ENCODE measurements around the gene MAP2. TPM values are rescaled to one million over a fixed set of nuclear protein-coding genes. Genes with fewer than 3 reads are reported as not detected.

Gene MAP2
- total and polyA plus RNA-seq, 2 of the 8 experiments (the other 6 are each of a cell fraction or from before 2014, with no cell fraction given) = 5.9 to 9.4 TPM

DNA sequence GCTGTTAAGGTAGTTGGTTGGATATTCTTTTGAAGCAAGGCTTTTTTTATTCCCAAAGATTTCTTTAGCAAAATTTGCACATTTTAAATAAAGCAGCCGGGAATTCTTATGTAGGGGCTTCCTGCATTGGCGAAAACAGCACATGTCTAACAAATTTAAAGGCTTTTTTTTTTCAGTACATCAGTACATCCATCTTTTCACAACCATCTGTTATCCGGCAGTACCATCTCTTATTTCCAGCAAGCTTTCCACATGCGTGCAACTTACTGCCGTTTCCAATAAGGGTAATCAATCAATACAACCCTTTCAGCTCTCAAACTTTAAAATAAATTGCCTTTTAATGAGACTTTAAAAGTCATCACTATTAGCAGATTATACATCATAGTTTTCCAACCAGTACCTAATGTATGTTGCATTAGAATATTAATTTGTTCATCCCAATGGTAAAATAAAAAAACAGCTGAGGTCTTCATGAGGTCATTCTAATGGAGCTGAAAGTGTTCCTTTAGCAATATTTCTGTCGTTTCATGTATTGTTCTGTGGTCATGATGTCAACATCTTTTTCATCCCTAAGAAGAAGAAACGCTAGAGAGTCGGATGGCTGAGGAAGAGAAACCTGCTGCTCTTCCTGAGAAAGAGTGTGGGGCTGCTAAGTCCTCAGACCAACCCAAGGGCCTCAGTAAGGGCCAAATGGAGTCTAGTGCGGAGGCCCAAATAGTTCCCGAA, 266.3 kb downstream of the MAP2 start (continued):
- TF ChIP-seq ZNF274 (IDR thresholded peaks at IDR 0.05; ENCODE audit: borderline replicate concordance, extremely low read depth, low read length) (no peak), RNF2 (IDR thresholded peaks at IDR 0.05; ENCODE audit: borderline replicate concordance, low read depth, low read length, missing control alignments, poor library complexity, severe bottlenecking) (no peak), TAF7 (optimal IDR thresholded peaks at IDR 0.05; ENCODE audit: borderline replicate concordance, low read depth, low read length) (no peak), GTF2F1 (IDR thresholded peaks at IDR 0.05; ENCODE audit: borderline replicate concordance, low read depth, low read length) (no peak), GABPA (IDR thresholded peaks at IDR 0.05; ENCODE audit: borderline replicate concordance, insufficient read depth, low read length) (no peak)

Data from H1 (cell line).